SIG-M5 treated with dmso at 0.1 percent for 504 hours (cell line): Measurements from ENCODE around the gene SMPX.

Source experiments
- DNase-seq: peaks from one replicate; lab custom pipeline; 2025; ENCODE audit not compliant: unreplicated experiment; lab: John Stamatoyannopoulos, UW

Gene SMPX

DNA sequence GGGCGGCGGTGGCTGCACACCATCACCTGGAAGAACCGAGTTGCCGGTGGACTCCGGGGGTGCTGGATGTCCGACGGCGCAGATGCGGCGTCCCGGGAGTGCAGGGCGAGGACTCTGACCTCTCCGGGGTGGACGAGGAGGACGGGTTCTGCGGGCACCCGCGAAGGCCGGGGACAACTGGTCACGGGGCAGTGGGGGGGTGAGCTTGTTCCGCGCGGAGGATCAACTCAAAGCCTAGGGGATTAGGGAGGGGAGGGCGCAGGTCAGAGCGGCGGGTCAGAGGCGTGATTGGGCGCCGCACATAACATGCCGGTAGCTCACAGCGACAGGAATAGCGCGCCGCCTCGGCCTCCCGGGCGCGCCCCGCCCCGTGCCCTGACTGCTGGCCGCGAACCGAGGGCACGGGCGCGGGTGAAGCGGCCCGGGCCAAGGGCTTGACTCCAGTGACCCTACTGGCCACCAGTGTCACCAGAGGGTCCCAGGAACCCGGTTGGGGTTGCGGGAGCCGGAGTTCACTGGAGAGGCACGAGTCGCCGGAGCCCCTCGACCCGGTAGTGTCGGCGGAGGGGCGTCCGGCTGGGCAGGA is 99.7 kb downstream of the SMPX start, which contains the start of gene KLHL34:
Gene KLHL34 (minus strand): TSS at position 179 of the 586 bp plus-strand sequence. CDS start 542 bp downstream, outside the sequence.
- DNase-seq = no peak

- DNase-seq = no peak
These were observed 100.4 kb downstream of the SMPX start for GRCh38 chrX:21657318-21658151.

- no peak for DNase-seq
These were observed 101.2 kb downstream of the SMPX start for GRCh38 chrX:21656587-21657317.
